ENCODE measurements around the gene RAB10.

RAB10 gene

DNA sequence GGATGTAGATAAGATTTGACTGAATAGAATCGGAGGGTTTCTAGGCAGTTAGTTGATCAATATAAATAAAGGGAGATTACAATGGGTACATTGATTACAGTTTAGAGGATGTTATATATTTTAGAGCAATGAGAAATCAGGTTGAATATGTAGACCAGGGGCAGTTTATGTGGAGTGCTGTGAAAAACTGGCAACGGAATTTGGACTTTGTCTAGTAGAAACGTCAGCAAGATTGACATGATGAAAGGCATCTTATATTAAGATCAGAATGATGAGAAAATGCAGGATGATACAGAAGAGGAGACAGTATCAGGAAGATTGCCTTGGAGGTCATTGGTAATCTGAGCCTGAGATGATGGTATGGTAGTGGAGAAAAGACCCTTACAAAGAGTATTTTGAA, 39.9 kb downstream of the RAB10 start:
- no peak for TF ChIP-seq FOXP2 (optimal IDR thresholded peaks at IDR 0.05; ENCODE audit: borderline replicate concordance, extremely low read depth, extremely low read length, insufficient read depth)
- no peak for TF ChIP-seq SIN3A (IDR thresholded peaks at IDR 0.05; ENCODE audit: borderline replicate concordance, insufficient read depth, low read length)
- TF ChIP-seq POLR2AphosphoS5 (IDR thresholded peaks at IDR 0.05; ENCODE audit: low read depth, low read length): no peak
- TF ChIP-seq TAF1 (IDR thresholded peaks at IDR 0.05; ENCODE audit: borderline replicate concordance, insufficient read depth, low read length): no peak
- TF ChIP-seq, protein P1, sequence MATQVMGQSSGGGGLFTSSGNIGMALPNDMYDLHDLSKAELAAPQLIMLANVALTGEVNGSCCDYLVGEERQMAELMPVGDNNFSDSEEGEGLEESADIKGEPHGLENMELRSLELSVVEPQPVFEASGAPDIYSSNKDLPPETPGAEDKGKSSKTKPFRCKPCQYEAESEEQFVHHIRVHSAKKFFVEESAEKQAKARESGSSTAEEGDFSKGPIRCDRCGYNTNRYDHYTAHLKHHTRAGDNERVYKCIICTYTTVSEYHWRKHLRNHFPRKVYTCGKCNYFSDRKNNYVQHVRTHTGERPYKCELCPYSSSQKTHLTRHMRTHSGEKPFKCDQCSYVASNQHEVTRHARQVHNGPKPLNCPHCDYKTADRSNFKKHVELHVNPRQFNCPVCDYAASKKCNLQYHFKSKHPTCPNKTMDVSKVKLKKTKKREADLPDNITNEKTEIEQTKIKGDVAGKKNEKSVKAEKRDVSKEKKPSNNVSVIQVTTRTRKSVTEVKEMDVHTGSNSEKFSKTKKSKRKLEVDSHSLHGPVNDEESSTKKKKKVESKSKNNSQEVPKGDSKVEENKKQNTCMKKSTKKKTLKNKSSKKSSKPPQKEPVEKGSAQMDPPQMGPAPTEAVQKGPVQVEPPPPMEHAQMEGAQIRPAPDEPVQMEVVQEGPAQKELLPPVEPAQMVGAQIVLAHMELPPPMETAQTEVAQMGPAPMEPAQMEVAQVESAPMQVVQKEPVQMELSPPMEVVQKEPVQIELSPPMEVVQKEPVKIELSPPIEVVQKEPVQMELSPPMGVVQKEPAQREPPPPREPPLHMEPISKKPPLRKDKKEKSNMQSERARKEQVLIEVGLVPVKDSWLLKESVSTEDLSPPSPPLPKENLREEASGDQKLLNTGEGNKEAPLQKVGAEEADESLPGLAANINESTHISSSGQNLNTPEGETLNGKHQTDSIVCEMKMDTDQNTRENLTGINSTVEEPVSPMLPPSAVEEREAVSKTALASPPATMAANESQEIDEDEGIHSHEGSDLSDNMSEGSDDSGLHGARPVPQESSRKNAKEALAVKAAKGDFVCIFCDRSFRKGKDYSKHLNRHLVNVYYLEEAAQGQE (IDR thresholded peaks at IDR 0.05; ENCODE audit: insufficient read depth in 1 of 2, low read depth in 2 of 2, low read length in 2 of 2): no peak

DNA sequence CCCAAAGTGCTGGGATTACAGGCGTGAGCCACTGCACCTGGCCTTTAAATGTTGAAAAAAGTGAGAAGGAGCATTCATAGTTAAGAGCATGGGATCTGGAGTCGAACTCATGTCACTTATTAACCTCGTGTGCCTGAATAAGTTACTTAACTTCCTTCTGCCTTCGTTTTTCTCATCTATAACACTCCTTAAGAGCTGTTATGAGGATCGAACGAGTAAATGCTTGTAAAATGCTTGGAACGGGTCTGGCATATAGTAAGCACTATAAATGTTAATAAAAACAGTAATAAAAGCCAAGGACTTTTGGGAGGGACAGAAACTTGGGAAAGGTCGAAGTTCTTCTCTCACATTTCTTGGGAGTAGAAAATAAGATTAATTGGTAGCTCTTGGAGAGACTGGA, 40.8 kb downstream of the RAB10 start:
- TF ChIP-seq TAF1 (IDR thresholded peaks at IDR 0.05; ENCODE audit: borderline replicate concordance, insufficient read depth, low read length): no peak
- TF ChIP-seq SIN3A (IDR thresholded peaks at IDR 0.05; ENCODE audit: borderline replicate concordance, insufficient read depth, low read length): no peak

DNA sequence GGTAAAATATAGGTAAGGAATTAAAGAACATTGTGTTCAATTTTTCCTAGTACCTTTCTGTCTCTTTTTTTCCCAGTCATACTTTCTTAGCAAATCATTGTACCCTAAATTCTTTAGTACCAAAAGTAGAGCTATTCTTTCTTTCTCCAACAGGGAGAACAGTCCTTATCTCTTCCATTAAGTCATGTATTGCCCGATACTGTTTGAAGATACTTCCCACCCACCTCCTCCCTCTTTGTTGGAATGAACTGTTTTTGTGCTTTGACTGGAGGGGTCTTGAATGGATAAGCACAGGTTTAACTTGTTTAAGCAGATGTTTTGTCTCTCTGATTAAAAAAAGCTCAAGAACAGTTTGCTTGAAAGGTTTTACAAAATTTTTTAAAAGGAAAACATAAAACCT, 41.3 kb downstream of the RAB10 start:
- no peak for TF ChIP-seq TAF1 (IDR thresholded peaks at IDR 0.05; ENCODE audit: borderline replicate concordance, insufficient read depth, low read length)
- TF ChIP-seq FOXP2 (optimal IDR thresholded peaks at IDR 0.05; ENCODE audit: borderline replicate concordance, extremely low read depth, extremely low read length, insufficient read depth): no peak
- no peak for TF ChIP-seq SIN3A (IDR thresholded peaks at IDR 0.05; ENCODE audit: borderline replicate concordance, insufficient read depth, low read length)
- no peak for TF ChIP-seq POLR2AphosphoS5 (IDR thresholded peaks at IDR 0.05; ENCODE audit: low read depth, low read length)
- TF ChIP-seq, protein P1 (IDR thresholded peaks at IDR 0.05; ENCODE audit: insufficient read depth in 1 of 2, low read depth in 2 of 2, low read length in 2 of 2): no peak

DNA sequence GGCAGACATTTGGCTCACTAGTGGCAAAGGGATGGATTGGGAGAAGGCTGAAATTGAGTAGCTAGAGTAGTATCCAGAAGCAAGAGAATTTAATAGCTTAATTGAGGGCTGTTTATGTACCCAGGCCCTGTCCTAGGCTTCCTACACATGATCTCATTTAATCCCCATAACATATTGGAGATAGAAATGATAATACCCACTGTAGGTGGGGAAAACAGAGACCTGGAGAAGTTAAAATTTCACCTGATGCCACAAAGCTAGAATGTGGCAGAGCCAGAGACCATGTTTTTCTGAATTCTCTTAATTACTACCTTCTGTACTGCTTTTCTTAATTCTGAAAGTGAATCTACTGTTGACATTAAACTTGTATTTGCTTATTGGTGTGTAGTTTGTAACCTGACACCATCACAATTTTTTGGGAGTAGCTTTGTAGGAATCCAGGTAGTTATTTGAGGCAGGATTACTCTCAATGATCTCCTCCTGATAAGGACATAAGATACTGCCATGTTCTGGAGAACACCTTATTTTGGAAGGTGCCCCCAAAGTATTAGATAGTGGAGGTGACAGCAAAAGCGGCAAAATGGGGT, 42.2 kb downstream of the RAB10 start:
- TF ChIP-seq, protein P1 (IDR thresholded peaks at IDR 0.05; ENCODE audit: insufficient read depth in 1 of 2, low read depth in 2 of 2, low read length in 2 of 2): no peak
- TF ChIP-seq FOXP2 (optimal IDR thresholded peaks at IDR 0.05; ENCODE audit: borderline replicate concordance, extremely low read depth, extremely low read length, insufficient read depth) (no peak), POLR2AphosphoS5 (IDR thresholded peaks at IDR 0.05; ENCODE audit: low read depth, low read length) (no peak), TAF1 (IDR thresholded peaks at IDR 0.05; ENCODE audit: borderline replicate concordance, insufficient read depth, low read length) (no peak), SIN3A (IDR thresholded peaks at IDR 0.05; ENCODE audit: borderline replicate concordance, insufficient read depth, low read length) (no peak)

DNA sequence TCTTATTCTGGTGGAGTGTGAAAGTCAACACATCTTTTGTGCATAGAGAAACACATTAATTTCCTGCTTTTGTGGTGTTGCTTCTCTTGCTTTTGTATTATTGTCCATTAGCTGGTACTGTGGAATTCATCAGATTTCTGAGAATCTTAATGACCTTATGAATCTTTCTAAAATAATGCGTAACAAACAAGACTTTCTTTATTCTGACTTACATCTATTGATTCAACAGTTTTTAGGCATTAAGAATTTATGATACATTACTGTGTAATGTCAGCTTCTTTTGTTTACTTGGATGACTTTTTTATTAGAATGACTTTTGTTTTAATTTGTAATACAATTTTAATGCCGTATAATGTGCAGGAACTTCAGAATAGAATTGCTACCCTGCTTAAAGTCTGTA, 43.4 kb downstream of the RAB10 start:
- TF ChIP-seq, protein P1 (IDR thresholded peaks at IDR 0.05; ENCODE audit: insufficient read depth in 1 of 2, low read depth in 2 of 2, low read length in 2 of 2): no peak
- TF ChIP-seq FOXP2 (optimal IDR thresholded peaks at IDR 0.05; ENCODE audit: borderline replicate concordance, extremely low read depth, extremely low read length, insufficient read depth) (no peak), TAF1 (IDR thresholded peaks at IDR 0.05; ENCODE audit: borderline replicate concordance, insufficient read depth, low read length) (no peak), POLR2AphosphoS5 (IDR thresholded peaks at IDR 0.05; ENCODE audit: low read depth, low read length) (no peak), SIN3A (IDR thresholded peaks at IDR 0.05; ENCODE audit: borderline replicate concordance, insufficient read depth, low read length) (no peak)

Data from PFSK-1 (cell line).